Middle frontal gyrus (tissue), 1 donor: ENCODE results near the gene PDE10A.

Source experiments
- DNase-seq: peaks from one replicate; pipeline ENCODE4 v3.0.0-alpha.2; 2015; ENCODE audit warnings: low spot score; ENCODE audit errors: extremely low spot score

Gene PDE10A

GRCh38 chr6:165662749-165663376, at the start of gene PDE10A:
PDE10A (minus strand) TSS chr6:165663241; CDS start chr6:165662811, 430 bp downstream.
- no peak for DNase-seq

- no peak for DNase-seq
These were observed 46.0 kb upstream of the PDE10A start for GRCh38 chr6:165708985-165709576.

- no peak for DNase-seq
These were observed 44.2 kb upstream of the PDE10A start for GRCh38 chr6:165707067-165707853.

GRCh38 chr6:165705941-165706340, 42.9 kb upstream of the PDE10A start:
- no peak for DNase-seq

GRCh38 chr6:165704045-165704748, 41.2 kb upstream of the PDE10A start:
- DNase-seq, result peak; percentile 60

GRCh38 chr6:165702669-165703068, 39.6 kb upstream of the PDE10A start:
- no peak for DNase-seq

GRCh38 chr6:165701564-165702354, 38.7 kb upstream of the PDE10A start:
- DNase-seq, result no peak

- no peak for DNase-seq
These were observed 38.0 kb upstream of the PDE10A start for GRCh38 chr6:165701005-165701404.

GRCh38 chr6:165698868-165699267, 35.8 kb upstream of the PDE10A start:
- DNase-seq, result no peak

- DNase-seq, result no peak
These were observed 34.1 kb upstream of the PDE10A start for GRCh38 chr6:165697171-165697570.

- DNase-seq, result no peak
These were observed 32.9 kb upstream of the PDE10A start for GRCh38 chr6:165695722-165696515.

- DNase-seq, result no peak
These were observed 31.3 kb upstream of the PDE10A start for GRCh38 chr6:165694296-165694695.

- DNase-seq, result no peak
These were observed 29.1 kb upstream of the PDE10A start for GRCh38 chr6:165692106-165692653.

GRCh38 chr6:165689699-165690098, 26.7 kb upstream of the PDE10A start:
- DNase-seq, result no peak

- DNase-seq, result peak; percentile 42
These were observed 23.7 kb upstream of the PDE10A start for GRCh38 chr6:165686596-165687365.

- no peak for DNase-seq
These were observed 22.3 kb upstream of the PDE10A start for GRCh38 chr6:165685302-165685701.

GRCh38 chr6:165684333-165684732, 21.3 kb upstream of the PDE10A start:
- DNase-seq, result no peak

GRCh38 chr6:165680975-165681374, 17.9 kb upstream of the PDE10A start:
- no peak for DNase-seq

- DNase-seq, result no peak
These were observed 16.3 kb upstream of the PDE10A start for GRCh38 chr6:165679326-165679725.
